ENCODE data around the gene IL4.
"Not testable (repeated sequence)": the region's sequence is repeated elsewhere in the genome, so short reads cannot be mapped to it uniquely, and the experiment has no call there.

The IL4 gene

GRCh38 chr5:132673939-132674630, at the start of gene IL4:
IL4 (plus strand) TSS chr5:132673989; CDS start chr5:132674051, 62 bp downstream.
- DNase-seq (ENCODE audit: low read depth), result no peak

DNA sequence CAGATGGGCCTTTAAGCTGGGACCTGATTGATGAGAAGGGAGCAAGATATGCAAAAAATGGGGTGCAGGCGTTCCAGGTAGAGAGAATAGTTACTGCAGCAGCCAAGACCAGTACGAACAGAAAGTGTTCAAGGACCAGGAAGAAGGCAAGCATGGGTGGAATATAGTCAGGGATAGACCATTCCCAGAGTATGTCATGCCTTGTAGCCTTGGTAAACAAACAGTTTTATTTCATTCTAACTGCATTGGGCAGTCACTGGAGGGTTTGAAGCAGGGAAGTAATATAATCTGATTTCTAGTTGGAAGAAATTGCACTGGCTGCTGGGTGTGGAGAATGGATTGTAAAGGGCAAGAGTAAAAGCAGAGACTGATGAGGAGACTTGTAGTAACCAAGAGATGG, 46.3 kb upstream of the IL4 start:
- no peak for DNase-seq (ENCODE audit: low read depth)

GRCh38 chr5:132628814-132629213, 45.0 kb upstream of the IL4 start:
- DNase-seq (ENCODE audit: low read depth), result no peak

DNA sequence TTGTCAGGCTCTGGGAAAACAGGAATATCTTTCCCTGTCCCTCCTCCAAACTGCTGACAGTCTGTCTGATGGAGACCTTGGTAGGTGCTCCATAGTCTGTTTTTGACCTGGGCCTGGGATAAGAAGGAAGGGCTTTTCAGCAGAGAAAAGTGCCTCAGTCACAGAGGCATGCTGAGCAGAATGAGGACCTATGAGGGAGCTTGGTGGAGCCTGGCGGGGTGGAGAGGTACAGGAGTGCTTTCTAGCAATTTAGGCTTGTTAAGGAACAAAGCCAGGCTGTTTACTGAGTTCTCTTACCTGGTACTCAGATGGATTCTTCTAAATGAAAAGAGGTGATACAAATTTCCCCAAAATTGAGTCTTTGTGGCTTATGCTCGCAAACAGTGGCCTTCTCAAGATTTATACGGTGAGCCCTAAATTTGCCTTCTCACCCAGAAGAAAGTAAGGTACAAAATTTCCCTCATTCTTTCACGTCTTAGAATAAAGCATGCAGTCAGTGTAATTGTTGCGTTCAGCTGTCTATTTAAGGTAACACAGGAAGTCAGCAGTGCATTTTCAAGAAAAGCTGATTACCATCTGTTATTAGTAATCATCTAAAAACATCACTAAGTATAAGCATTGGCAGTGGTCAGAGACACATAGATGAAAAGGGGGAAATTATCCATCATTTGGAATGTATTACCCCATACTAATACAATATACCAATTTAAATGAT, 44.4 kb upstream of the IL4 start:
- no peak for DNase-seq (ENCODE audit: low read depth)

- not testable (repeated sequence) for DNase-seq (ENCODE audit: low read depth)
These were observed 40.2 kb upstream of the IL4 start for GRCh38 chr5:132633587-132633986.

DNA sequence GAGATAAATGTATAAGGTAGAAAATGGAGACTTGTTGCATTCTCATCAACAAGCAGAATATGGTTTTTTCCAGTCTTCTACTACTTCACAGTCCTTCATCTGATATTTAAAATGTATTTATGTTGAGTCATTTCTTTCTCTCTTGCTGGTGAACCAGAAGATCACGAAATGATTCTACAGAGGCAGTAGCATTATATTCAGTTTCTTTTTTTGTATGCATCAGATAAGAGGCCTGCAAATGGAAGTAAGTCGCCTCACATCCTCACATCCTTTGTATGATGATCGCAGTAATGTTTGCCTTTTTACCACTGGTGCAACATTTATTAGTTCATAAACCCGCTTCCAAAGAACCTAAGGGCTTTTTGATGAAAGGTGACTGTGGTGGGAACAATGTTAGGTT, 37.9 kb upstream of the IL4 start:
- no peak for DNase-seq (ENCODE audit: low read depth)

- no peak for DNase-seq (ENCODE audit: low read depth)
These were observed 36.5 kb upstream of the IL4 start for GRCh38 chr5:132637241-132637640.

GRCh38 chr5:132639706-132640130, 34.1 kb upstream of the IL4 start:
- no peak for DNase-seq (ENCODE audit: low read depth)

- no peak for DNase-seq (ENCODE audit: low read depth)
These were observed 33.2 kb upstream of the IL4 start for GRCh38 chr5:132640613-132641012.

DNA sequence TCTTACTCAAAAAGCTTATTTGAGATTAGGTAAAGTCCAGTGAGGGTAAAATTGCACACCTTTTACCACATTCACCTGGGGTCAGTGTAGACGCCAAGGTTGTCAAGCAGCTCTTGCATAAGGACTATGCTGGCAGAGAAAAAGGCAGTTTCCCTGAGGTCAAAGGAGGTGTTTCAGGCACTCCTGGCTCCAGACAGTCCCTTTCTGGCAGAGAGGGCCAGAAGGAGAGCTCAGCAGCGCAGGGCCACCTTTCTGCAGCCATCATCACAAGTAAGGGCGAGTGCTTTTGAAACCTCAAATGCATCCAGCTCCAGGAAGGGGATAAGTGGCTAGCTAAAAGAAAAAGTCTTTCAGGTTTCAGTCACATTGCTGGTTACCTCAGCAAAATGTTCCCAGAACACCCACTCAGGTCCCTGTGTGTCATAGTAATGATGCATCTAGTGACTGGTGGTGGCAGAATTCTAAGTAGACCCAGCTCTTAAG, 32.5 kb upstream of the IL4 start:
- no peak for DNase-seq (ENCODE audit: low read depth)

DNA sequence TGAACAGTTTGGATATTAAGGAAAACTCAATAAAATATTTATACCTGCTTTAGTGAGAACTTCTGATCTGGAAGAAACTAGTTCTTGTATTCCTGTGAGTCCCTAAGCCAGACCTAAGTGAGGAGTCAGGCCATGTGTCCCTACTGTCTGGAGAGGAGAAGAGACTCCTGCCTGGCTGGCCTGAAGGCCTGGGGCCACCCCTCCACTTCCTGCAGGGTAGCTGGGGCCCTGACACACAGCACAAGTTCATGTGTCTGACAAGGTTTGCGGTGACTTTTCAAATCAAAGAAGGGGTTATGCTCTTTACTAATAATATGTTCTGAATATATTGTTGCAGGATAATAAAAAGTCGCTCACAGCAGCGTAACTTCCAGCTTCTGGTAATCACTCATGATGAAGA, 31.9 kb upstream of the IL4 start:
- no peak for DNase-seq (ENCODE audit: low read depth)

- DNase-seq (ENCODE audit: low read depth), result no peak
These were observed 29.6 kb upstream of the IL4 start for GRCh38 chr5:132644177-132644576.

DNA sequence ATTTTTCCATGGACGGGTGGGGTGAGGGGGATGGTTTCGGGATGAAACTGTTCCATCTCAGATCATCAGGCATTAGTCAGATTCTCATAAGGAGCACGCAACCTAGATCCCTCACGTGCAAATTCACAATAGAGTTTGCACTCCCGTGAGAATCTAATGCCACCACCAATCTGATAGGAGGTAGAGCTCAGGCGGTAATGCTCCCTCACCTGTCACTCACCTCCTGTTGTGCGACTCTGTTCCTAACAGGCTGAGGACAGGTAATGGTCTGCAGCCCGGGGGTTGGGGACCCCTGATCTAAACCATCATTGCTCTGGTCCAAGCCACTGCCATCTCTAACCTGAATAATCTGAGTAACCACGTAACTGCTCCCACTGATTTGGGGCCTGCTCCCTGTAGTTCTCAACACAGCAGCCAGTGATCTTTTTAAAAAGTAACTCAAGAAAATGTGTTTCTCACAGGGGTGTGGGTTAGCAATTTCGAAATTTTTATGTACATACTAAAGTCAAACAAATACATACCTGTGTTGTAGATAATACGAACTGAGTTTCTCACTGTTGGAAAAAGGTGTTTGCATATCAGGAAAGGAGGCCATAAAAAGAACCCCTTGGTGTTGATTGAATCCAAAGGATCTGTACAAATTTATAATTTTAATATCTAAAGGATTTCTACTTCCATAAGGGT, 27.1 kb upstream of the IL4 start:
- DNase-seq (ENCODE audit: low read depth), result no peak

- DNase-seq (ENCODE audit: low read depth), result no peak
These were observed 26.3 kb upstream of the IL4 start for GRCh38 chr5:132647473-132647872.

- DNase-seq (ENCODE audit: low read depth), result no peak
These were observed 25.4 kb upstream of the IL4 start for GRCh38 chr5:132648355-132648754.

GRCh38 chr5:132651838-132652469, 21.8 kb upstream of the IL4 start:
- no peak for DNase-seq (ENCODE audit: low read depth)

DNA sequence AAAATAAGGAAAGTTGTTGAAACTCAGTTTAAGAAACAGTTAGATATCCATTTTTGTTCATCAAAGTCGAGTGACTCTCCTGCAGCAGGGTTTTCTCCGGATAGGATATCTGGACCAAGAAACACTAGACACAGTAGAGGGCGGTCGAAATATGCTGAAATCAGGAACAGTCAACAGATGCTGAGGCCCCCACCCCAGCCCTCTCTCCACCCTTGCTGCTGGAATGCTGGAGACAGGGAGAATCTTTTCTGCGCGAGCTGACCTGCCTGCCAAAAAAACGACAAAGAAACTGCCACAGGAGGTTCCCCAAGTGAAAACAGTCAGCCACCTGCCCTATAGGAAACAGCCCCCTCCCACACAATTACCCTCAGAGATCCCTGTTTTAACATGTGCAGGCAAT, 20.1 kb upstream of the IL4 start:
- DNase-seq (ENCODE audit: low read depth), result no peak

GRCh38 chr5:132655821-132656773, 17.7 kb upstream of the IL4 start:
- DNase-seq (ENCODE audit: low read depth), result no peak

- DNase-seq (ENCODE audit: low read depth), result no peak
These were observed 16.9 kb upstream of the IL4 start for GRCh38 chr5:132656774-132657355.

DNA sequence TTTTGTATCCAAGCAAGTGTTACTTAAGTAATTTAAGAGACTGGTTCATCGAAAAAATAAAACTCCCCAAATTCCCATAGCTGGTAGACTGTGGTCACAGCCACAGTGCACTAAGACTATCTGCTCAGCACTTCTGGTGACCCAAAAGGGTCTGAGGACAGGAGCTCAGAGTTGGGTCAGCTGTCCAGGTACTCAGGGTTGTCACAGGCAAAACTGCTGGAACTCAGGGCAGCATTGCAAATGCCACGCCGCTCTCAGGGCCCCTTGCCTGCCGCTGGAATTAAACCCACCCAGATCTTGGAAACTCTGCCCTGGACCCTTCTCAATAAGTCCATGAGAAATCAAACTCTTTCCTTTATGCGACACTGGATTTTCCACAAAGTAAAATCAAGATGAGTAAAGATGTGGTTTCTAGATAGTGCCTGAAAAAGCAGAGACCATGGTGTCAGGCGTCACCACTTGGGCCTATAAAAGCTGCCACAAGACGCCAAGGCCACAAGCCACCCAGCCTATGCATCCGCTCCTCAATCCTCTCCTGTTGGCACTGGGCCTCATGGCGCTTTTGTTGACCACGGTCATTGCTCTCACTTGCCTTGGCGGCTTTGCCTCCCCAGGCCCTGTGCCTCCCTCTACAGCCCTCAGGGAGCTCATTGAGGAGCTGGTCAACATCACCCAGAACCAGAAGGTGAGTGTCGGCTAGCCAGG, 16.0 kb upstream of the IL4 start, which contains the start of gene IL13:
Gene IL13, plus strand, starts transcription at position 498 of the 705 bp plus-strand sequence. Its CDS starts 14 bp downstream, at position 512.
- DNase-seq (ENCODE audit: low read depth), result no peak
